ENCODE measurements around the gene FAM153A. TPM values are rescaled to one million over a fixed set of nuclear protein-coding genes. Genes with fewer than 3 reads are reported as not detected.
"Not testable (repeated sequence)": the region's sequence is repeated elsewhere in the genome, so short reads cannot be mapped to it uniquely, and the experiment has no call there.

The FAM153A gene
- total RNA-seq, 1 experiment from 2014 or later, result not detected

DNA sequence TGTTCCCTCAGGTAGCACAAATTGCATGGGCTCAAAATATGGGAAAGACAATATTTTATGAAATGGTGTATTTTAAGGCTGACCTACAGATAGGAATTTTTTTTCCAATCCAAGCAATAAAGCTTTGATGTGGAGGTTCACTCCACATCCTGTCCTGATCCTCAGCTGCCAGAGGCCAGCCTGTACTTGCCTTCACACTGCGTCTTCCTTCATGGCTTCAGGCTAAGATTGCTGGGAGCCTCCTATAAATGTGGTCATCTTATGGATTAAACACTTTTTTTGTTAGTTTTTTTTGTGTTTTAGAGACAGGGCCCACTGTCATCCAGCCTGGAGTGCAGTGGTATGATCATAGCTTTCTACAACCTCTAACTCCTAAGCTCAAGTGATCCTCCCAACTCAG is 67.3 kb downstream of the FAM153A start:
- not testable (repeated sequence) for H3K27me3 ChIP-seq (ENCODE audit: insufficient read depth, low read length); BruUV-seq (replicated peaks)

DNA sequence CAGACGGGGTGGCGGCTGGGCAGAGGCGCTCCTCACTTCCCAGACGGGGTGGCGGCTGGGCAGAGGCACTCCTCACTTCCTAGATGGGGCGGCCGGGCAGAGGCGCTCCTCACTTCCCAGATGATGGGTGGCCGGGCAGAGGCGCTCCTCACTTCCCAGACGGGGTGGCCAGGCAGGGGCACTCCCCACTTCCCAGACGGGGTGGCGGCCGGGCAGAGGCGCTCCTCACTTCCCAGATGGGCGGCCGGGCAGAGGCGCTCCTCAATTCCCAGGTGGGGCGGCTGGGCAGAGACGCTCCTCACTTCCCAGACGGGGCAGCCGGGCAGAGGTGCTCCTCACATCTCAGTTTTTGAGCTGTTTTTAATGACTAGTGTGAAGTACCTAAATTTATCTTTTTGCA is 86.6 kb downstream of the FAM153A start:
- intact Hi-C loops (cut with micrococcal nuclease); H3K9ac ChIP-seq (ENCODE audit: low read length); BruUV-seq (replicated peaks); H2AFZ ChIP-seq (ENCODE audit: low read depth, low read length, poor library complexity, severe bottlenecking); H3K79me2 ChIP-seq (ENCODE audit: insufficient read depth, low read length); ATAC-seq; H3K27me3 ChIP-seq (ENCODE audit: insufficient read depth, low read length); H3K4me1 ChIP-seq (ENCODE audit: control insufficient read depth in 1 of 2, insufficient read depth in 2 of 2, low read length in 2 of 2); H4K20me1 ChIP-seq (ENCODE audit: insufficient read depth); CTCF ChIA-PET; H3K4me2 ChIP-seq (ENCODE audit: low read length); RAD21 ChIA-PET (ENCODE audit: low non-redundant PET in 1 of 2, low total read pairs in 2 of 2, uncharacterized antibody in 2 of 2, unreplicated experiment in 2 of 2); DNase-seq (ENCODE audit: low read depth, low spot score); POLR2A ChIA-PET; H3K9me3 ChIP-seq (ENCODE audit: control insufficient read depth in 1 of 2, insufficient read depth in 1 of 2, low read depth in 1 of 2, low read length in 2 of 2); H3K27ac ChIP-seq (ENCODE audit: low read depth, low read length); H3K4me3 ChIP-seq (replicated peaks in 1 of 2; ENCODE audit: low read depth in 1 of 2, low read length in 2 of 2); H3K9me2 ChIP-seq (ENCODE audit: insufficient read depth); H3K36me3 ChIP-seq (ENCODE audit: control insufficient read depth in 1 of 2, insufficient read depth in 2 of 2, low read length in 2 of 2): not testable (repeated sequence)

More for the DNA sequence above, 67.3 kb downstream of the FAM153A start:
- H3K4me2 ChIP-seq (ENCODE audit: low read length); H3K4me3 ChIP-seq (replicated peaks in 1 of 2; ENCODE audit: low read depth in 1 of 2, low read length in 2 of 2); H3K9me2 ChIP-seq (ENCODE audit: insufficient read depth); H3K36me3 ChIP-seq (ENCODE audit: control insufficient read depth in 1 of 2, insufficient read depth in 2 of 2, low read length in 2 of 2); intact Hi-C loops (cut with micrococcal nuclease); H3K4me1 ChIP-seq (ENCODE audit: control insufficient read depth in 1 of 2, insufficient read depth in 2 of 2, low read length in 2 of 2); DNase-seq (ENCODE audit: low read depth, low spot score); RAD21 ChIA-PET (ENCODE audit: low non-redundant PET in 1 of 2, low total read pairs in 2 of 2, uncharacterized antibody in 2 of 2, unreplicated experiment in 2 of 2); POLR2A ChIA-PET; H2AFZ ChIP-seq (ENCODE audit: low read depth, low read length, poor library complexity, severe bottlenecking); H3K27ac ChIP-seq (ENCODE audit: low read depth, low read length); ATAC-seq; H3K79me2 ChIP-seq (ENCODE audit: insufficient read depth, low read length); H3K9me3 ChIP-seq (ENCODE audit: control insufficient read depth in 1 of 2, insufficient read depth in 1 of 2, low read depth in 1 of 2, low read length in 2 of 2); H3K9ac ChIP-seq (ENCODE audit: low read length); H4K20me1 ChIP-seq (ENCODE audit: insufficient read depth); CTCF ChIA-PET: not testable (repeated sequence)

DNA sequence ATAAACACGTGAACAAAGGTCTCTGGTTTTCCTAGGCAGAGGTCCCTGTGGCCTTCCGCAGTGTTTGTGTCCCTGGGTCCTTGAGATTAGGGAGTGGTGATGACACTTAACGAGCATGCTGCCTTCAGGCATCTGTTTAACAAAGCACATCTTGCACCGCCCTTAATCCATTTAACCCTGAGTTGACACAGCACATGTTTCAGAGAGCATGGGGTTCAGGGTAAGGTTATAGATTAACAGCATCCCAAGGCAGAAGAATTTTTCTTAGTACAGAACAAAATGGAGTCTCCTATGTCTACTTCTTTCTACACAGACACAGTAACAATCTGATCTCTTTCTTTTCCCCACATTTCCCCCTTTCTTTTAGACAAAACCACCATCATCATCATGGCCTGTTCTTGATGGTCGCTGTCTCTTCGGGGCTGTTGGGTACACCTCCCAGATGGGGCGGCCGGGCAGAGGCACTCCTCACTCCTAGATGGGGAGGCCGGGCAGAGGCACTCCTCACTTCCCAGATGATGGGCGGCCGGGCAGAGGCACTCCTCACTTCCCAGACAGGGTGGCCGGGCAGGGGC is 87.3 kb downstream of the FAM153A start:
- H2AFZ ChIP-seq (ENCODE audit: low read depth, low read length, poor library complexity, severe bottlenecking); CTCF ChIA-PET; BruUV-seq (replicated peaks); POLR2A ChIA-PET; H3K9me3 ChIP-seq (ENCODE audit: control insufficient read depth in 1 of 2, insufficient read depth in 1 of 2, low read depth in 1 of 2, low read length in 2 of 2); H3K36me3 ChIP-seq (ENCODE audit: control insufficient read depth in 1 of 2, insufficient read depth in 2 of 2, low read length in 2 of 2); RAD21 ChIA-PET (ENCODE audit: low non-redundant PET in 1 of 2, low total read pairs in 2 of 2, uncharacterized antibody in 2 of 2, unreplicated experiment in 2 of 2); H3K4me3 ChIP-seq (replicated peaks in 1 of 2; ENCODE audit: low read depth in 1 of 2, low read length in 2 of 2); H3K27me3 ChIP-seq (ENCODE audit: insufficient read depth, low read length); H3K9me2 ChIP-seq (ENCODE audit: insufficient read depth); H3K27ac ChIP-seq (ENCODE audit: low read depth, low read length); H3K4me1 ChIP-seq (ENCODE audit: control insufficient read depth in 1 of 2, insufficient read depth in 2 of 2, low read length in 2 of 2); H3K4me2 ChIP-seq (ENCODE audit: low read length); H3K9ac ChIP-seq (ENCODE audit: low read length); H3K79me2 ChIP-seq (ENCODE audit: insufficient read depth, low read length); DNase-seq (ENCODE audit: low read depth, low spot score); H4K20me1 ChIP-seq (ENCODE audit: insufficient read depth); ATAC-seq; intact Hi-C loops (cut with micrococcal nuclease): not testable (repeated sequence)

DNA sequence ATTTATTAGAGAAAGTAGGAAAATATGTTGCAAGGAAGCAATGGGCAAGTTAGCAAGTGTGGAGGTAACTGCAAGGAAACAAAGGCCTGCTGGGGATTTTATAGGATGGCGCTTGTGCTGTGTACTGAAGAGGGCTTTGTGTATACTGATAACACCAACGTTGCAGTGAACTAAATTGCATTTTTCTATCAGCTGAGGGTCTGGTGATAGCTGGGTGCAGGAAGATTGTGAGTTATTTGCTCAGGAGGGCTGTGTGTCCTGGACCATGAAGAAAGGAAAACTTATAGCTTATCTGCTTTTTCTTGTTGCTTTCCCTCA is 88.2 kb downstream of the FAM153A start:
- ATAC-seq; H3K9me3 ChIP-seq (ENCODE audit: control insufficient read depth in 1 of 2, insufficient read depth in 1 of 2, low read depth in 1 of 2, low read length in 2 of 2); H3K4me1 ChIP-seq (ENCODE audit: control insufficient read depth in 1 of 2, insufficient read depth in 2 of 2, low read length in 2 of 2); RAD21 ChIA-PET (ENCODE audit: low non-redundant PET in 1 of 2, low total read pairs in 2 of 2, uncharacterized antibody in 2 of 2, unreplicated experiment in 2 of 2); intact Hi-C loops (cut with micrococcal nuclease); H3K27me3 ChIP-seq (ENCODE audit: insufficient read depth, low read length); BruUV-seq (replicated peaks); H3K79me2 ChIP-seq (ENCODE audit: insufficient read depth, low read length); CTCF ChIA-PET; H4K20me1 ChIP-seq (ENCODE audit: insufficient read depth); H3K4me2 ChIP-seq (ENCODE audit: low read length); H3K9me2 ChIP-seq (ENCODE audit: insufficient read depth); H3K9ac ChIP-seq (ENCODE audit: low read length); DNase-seq (ENCODE audit: low read depth, low spot score); POLR2A ChIA-PET; H3K27ac ChIP-seq (ENCODE audit: low read depth, low read length); H2AFZ ChIP-seq (ENCODE audit: low read depth, low read length, poor library complexity, severe bottlenecking); H3K4me3 ChIP-seq (replicated peaks in 1 of 2; ENCODE audit: low read depth in 1 of 2, low read length in 2 of 2); H3K36me3 ChIP-seq (ENCODE audit: control insufficient read depth in 1 of 2, insufficient read depth in 2 of 2, low read length in 2 of 2): not testable (repeated sequence)
